CD4-positive, alpha-beta T cell treated with Interleukin-21 for 1 hour (primary cell): ENCODE results near the gene CDH15.
A peak's percentile ranks its signal among the peaks of the same experiment; 100 is the strongest.

ENCODE experiments used
- DNase-seq: peaks from one replicate; pipeline ENCODE4 v3.0.0-alpha.2; 2020

Gene CDH15

DNA sequence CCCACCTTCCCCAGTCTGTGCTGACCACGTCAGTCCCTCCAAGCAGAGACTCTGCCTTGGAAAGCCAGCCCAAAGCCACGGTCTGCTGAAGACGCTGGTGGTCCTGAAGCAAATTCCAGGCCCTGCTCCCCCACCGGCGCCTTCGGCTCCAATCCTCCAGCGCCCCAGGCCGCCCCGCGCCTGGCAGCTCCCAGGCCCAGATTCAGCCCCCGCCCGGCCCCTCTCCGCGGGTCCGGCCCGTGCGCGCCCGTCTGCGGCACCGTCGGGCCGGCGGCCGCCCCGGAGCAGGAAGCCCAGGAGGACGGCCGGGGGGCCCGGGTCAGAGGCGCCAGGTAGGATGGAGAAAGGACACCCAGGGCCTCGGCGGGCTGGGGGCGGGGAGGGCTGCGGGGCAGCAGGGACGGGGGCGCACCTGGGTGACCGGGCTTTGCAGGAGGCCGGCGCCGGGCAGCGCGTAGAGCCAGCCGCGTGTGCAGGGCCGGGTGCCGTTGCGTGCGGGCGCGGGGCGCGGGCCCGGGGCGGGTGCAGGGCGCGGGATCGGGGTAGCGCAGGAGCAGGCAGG lies 29.4 kb downstream of the CDH15 start:
- DNase-seq, result no peak

DNA sequence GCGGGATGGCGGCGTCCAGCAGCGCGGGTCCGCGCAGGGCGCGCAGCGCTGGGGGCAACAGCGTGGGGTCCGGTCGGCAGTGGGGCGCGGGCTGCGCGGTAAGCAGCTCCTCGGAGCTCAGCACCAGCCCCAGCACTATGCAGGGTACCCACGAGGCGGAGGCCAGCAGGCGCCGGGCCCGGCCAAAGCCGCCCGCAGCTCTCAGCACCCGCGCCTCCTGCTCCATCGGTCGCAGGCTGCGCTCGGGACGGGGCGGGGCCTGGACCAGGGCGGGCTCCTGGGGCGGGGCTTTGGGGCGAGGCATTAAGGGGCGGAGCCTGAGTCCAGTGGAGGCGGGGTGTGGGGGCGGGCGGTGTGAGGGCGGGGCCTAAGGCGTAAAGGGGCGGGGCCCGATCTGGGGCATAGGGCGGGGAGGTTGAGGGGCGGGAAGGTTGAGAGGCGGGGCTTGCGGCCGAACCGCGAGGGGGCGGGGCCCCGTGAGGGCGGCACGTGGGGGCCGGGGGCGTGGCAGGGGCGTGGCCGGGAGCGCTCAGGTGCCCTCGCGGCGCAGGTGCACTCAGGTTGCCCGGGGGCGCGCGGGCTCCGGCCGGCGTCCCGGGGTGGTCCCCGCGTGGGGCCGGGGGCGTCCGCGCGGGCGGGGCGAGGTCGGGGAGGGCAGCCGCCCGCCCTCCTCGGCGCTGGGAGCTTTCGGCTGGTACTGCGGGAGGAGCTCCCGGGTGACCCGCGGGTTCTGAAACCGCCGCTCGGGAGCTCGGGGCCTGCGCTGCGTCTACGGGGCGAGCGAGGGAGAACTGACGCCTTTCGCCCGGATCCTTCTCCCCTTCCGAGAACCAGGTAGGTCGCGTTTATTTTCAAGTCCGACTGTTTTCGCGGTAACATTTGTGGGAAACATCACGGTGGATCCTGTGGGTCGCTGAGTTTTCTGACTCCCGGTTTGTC lies 30.2 kb downstream of the CDH15 start:
- DNase-seq, result peak; percentile 85

DNA sequence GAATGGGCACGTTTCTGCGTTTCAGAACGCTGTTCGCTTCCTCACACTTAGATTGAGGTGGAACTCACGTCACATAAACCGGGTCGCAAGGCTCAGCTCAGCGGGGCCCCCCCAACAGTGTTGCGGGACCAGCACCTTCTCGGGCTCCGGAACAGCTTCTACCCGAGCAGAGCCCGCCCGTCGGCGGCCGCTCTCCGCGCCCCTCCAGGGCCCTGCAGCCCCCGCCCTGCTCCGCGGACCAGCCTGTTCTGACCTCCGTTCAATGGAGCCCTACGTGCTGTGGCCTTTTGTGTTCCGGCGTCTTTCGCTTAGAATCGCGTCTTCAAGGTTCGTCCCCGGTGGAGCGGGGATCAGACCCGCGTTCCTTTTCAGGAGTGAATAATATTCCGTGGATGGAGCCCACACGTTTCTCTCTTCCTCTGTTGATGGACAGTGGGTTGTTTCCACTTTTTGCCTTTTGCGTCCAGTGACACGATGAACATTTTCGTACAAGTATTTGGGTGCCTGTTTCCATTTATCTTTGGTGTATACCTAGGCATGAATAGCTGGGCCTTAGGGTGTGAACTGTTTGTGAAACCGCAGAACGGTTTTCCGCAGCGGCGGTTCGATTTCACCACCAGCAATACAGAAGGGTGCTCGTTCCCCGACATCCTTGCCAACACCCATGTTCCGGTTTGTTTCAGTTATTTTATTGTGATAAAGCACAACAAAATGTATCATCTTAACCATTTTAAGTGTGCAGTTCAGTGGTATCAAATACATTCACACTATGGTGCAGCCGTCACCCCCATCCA lies 31.1 kb downstream of the CDH15 start:
- no peak for DNase-seq

- no peak for DNase-seq
Measured at GRCh38 chr16:89207993-89208392, 36.4 kb downstream of the CDH15 start.

- no peak for DNase-seq
Measured at GRCh38 chr16:89209522-89210044, 38.0 kb downstream of the CDH15 start.

- no peak for DNase-seq
Measured at GRCh38 chr16:89210165-89210903, 38.8 kb downstream of the CDH15 start.

DNA sequence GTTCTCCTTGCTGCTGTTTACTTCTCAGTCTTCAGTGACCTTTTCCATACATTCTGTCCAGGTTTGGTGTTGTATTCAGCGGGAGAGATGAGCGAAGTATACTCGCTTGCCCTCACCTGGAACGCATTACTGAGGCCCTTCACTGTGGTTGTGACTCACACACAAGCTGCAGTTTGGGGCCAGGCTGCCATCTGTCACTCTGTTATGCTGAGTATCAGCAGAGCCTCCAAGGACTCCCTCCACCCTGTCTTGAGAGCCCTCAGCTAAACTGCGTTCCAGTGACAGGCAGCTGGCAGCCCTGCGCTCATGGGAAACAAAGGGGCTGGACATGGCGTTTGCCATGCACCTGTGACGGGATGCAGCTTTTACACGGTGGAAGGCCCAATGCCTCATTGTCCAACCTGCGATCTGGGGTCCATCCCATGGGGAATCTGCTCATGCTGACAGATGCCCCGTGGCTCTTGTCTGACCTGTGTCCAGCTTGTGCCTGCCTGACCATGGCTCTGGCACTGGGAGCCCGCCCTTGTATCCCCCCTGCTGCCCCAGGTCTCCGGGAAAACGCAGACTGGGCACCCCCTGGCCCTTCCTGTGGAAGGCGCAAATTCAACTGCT lies 39.5 kb downstream of the CDH15 start:
- DNase-seq, result no peak

- DNase-seq, result peak; percentile 85
Measured at GRCh38 chr16:89216315-89217137, 45.0 kb downstream of the CDH15 start.

- DNase-seq, result no peak
Measured at GRCh38 chr16:89217138-89217387, 45.5 kb downstream of the CDH15 start.

DNA sequence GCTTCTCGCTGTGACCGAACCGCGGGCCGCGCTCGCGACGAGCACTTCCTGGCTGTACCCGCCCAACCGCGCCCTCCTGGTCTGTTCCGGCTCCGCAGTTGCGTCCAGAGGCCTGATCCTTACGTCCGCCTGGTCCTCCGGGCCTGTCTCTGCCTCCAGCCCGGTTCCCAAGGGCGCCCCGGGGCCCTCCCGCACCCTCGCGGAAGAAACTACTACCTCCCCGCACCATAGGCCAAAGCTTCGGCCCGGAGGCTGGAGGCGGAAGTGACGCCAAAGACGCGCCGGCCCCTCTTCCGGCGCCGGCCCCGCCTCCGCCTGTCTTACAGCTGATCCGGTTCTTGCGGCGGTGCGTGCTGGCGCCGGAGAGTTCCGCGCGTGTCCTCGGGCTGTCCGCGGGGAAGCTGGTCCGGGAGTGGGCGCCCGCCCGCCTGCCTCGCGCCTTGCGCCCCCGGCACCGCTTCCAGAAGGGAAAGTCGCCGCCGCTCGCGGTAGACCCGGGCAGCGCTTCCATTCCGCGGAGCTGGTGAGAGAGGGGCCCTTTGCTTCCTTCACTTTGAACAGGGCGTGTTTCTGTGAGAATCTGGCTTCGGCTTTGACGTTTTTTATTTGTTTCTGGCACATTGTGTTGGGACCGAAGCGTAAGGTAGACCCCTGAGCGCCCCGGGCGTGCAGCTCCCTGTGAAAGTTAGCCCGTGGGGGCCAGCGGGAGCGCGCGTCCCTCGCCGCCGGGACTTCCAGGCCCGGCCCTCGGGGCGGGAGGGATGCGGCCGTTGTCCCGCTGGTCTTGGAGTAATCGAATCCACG lies 46.0 kb downstream of the CDH15 start, which contains the start of gene ZNF778:
ZNF778 (plus strand) TSS at position 316 of the 804 bp plus-strand sequence. CDS start 3,425 bp downstream, outside the sequence.
- peak; percentile 85 for DNase-seq

DNA sequence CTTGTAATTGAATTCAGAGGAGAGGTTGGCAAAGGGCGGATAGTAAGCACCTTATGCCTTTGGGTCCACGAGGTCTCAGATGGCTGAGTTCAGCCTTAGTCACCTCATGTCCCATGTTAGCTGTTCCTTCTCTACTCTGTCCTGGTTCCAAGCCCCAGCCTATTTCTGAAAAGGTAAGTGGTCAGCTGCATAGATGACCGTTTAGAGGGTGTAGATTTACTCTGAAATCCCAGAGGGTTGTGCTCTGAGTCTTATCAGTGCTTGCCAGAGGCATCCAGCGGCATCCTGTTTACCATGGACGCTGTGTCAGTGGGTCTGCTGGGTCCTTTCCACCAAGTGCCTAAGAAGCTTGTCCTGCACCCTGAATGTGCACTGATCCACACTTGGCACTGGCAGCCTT lies 47.8 kb downstream of the CDH15 start:
- no peak for DNase-seq

DNA sequence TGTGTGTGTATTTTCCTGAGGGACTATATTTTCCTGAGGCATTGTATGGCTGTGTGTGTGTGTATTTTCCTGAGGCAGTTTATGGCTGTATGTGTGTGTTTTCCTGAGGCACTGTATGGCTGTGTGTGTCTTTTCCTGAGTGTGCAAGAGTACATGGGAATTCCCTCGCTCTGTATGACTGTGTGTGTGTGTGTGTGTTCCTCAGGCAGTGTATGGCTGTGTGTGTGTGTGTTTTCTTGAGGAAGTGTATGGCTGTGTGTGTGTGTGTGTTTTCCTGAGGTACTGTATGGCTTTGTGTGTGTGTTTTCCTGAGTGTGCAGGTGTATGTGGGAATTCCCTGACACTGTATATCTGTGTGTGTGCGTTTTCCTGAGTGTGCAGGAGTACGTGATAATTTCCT lies 50.1 kb downstream of the CDH15 start:
- no peak for DNase-seq

DNA sequence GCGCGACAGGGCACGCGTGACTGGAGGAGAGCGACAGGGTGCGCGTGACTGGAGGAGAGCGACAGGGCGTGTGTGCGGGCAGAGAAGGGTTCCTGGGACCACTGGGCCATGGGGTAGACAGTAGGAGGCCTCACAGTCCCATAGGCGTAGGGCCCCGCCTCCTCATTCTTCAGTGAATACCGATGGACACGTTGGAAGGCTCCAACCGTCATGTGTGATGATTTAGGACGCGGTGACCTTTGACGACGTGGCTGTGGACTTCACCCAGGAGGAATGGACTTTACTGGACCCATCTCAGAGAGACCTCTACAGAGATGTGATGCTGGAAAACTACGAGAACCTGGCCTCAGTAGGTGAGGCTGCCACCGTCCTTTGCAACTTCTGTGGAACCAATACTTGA lies 51.4 kb downstream of the CDH15 start:
- no peak for DNase-seq

GRCh38 chr16:89224665-89225064 lies 53.1 kb downstream of the CDH15 start:
- DNase-seq, result no peak

- DNase-seq, result no peak
Measured at GRCh38 chr16:89230255-89230654, 58.7 kb downstream of the CDH15 start.

DNA sequence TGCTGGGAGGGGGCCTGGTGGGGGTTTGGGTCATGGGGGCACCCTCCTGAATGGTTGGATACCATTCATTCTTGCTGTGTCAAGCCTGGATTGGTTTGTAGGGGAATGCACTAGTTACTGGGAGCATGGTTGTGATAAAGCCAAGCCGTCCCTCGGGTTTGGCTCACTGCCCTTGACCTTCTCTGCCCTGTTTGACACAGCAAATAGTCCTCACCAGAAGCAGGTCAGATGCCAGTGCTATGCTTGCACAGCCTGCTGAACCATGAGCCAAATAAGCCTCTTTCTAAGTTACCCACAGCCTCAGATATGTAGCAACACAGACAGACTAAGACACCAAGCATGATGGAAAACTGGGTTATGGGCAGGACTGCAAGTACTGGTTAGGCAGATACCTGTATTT lies 60.6 kb downstream of the CDH15 start:
- DNase-seq, result no peak

GRCh38 chr16:89233678-89234490 lies 62.3 kb downstream of the CDH15 start:
- no peak for DNase-seq

DNA sequence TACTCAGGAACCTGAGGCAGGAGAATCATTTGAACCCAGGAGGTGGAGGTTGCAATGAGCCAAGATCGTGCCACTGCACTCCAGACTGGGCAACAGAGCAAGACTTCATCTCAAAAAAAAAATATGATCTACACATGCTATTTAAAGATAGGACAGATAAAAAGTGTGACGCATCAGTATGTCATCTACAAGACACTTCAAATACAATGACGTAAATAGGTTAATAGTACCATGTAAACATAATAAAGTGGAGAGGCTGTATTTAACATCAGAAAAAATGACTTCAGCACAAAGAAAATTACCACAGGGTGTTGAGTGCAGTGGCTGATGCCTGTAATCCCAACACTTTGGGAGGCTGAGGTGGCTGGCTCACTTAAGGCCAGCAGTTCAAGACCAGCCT lies 66.2 kb downstream of the CDH15 start:
- DNase-seq, result no peak

- DNase-seq, result peak; percentile 86
Measured at GRCh38 chr16:89241187-89242007, 69.8 kb downstream of the CDH15 start.
